ENCODE measurements around the gene TMC5. TPM values are rescaled to one million over a fixed set of nuclear protein-coding genes. Genes with fewer than 3 reads are reported as not detected.

Gene TMC5
- total and polyA plus RNA-seq, 2 donors (not counting 3 experiments of a cell fraction or from before 2014, with no cell fraction given), result not detected

- DNase-seq (ENCODE audit: low read depth, low spot score), result peak; percentile 50
- H3K27me3 ChIP-seq (ENCODE audit: control insufficient read depth in 2 of 2, insufficient read depth in 2 of 2, low read length in 2 of 2), result no peaks in the 10 kb centered on the region
- H3K4me1 ChIP-seq (ENCODE audit: control insufficient read depth, extremely low read depth, insufficient read depth, low read length), result peaks cover 21% of the 10 kb centered on the region
- H3K27ac ChIP-seq (ENCODE audit: insufficient read depth, low read depth, low read length), result peak overlapping the region; percentile 44
- CTCF ChIA-PET, result interaction anchor here (0.9 to 3.0 kb wide), 7 partner anchors 16 to 59 kb away, joined by 3 to 28 read pairs (median 4); partner anchors contain the start of gene VPS35L
- peak overlapping the region; percentile 60 to 95 (median 61) for H3K4me3 ChIP-seq (replicated peaks in 1 of 3; ENCODE audit: insufficient read depth in 1 of 3, low read depth in 1 of 3, low read length in 3 of 3)
- H3K79me2 ChIP-seq (ENCODE audit: control insufficient read depth, insufficient read depth, low read length), result peaks cover 27% of the 10 kb centered on the region
- POLR2A ChIA-PET, result interaction anchor here (1.2 kb wide), 1 partner anchor 30 kb away, joined by 3 read pairs; no protein-coding TSS in a partner anchor
- TF ChIP-seq FOS (IDR thresholded peaks at IDR 0.05; ENCODE audit: borderline replicate concordance, insufficient read depth, low read length), result no peak
- TF ChIP-seq MYC (IDR thresholded peaks at IDR 0.05; ENCODE audit: low read depth, low read length), result no peak
- TF ChIP-seq MAX (IDR thresholded peaks at IDR 0.05; ENCODE audit: insufficient read depth, insufficient read length), result no peak
- TF ChIP-seq JUN (IDR thresholded peaks at IDR 0.05; ENCODE audit: borderline replicate concordance, insufficient read depth, insufficient read length, low read depth), result no peak
- no peak for TF ChIP-seq EZH2 (IDR thresholded peaks at IDR 0.05; ENCODE audit: borderline replicate concordance, low read depth, low read length, severe bottlenecking)
- TF ChIP-seq GATA2 (IDR thresholded peaks at IDR 0.05; ENCODE audit: insufficient read depth, insufficient read length, low read depth, low read length), result no peak
- TF ChIP-seq CTCF (IDR thresholded peaks at IDR 0.05; ENCODE audit: extremely low read depth in 1 of 2, insufficient read depth in 1 of 2, low read depth in 1 of 2, low read length in 2 of 2), result no peak
- TF ChIP-seq POLR2A (IDR thresholded peaks at IDR 0.05; ENCODE audit: low read depth, low read length), result no peak
- no peak for TF ChIP-seq POLR2AphosphoS5 (IDR thresholded peaks at IDR 0.05; ENCODE audit: insufficient read depth, low read depth, low read length)
- no peak for FAIRE-seq
- H3K4me2 ChIP-seq (ENCODE audit: insufficient read depth, low read length), result peak overlapping the region; percentile 98
- peak overlapping the region; percentile 80 for H2AFZ ChIP-seq (ENCODE audit: low read depth, low read length)
- dilution Hi-C loops (cut with MboI; ENCODE audit: extremely low pct_ligation_motif_present, low sequenced_read_pairs), result no loop called here
- H3K36me3 ChIP-seq (ENCODE audit: control insufficient read depth in 2 of 2, extremely low read depth in 1 of 2, insufficient read depth in 2 of 2, low read length in 2 of 2), result peaks cover 0 to 2% of the 10 kb centered on the region in 2 experiments
- peak overlapping the region; percentile 84 for H3K9ac ChIP-seq (replicated peaks; ENCODE audit: extremely low read depth, insufficient read depth, low read length)
- no peaks in the 10 kb centered on the region for H3K9me1 ChIP-seq (replicated peaks; ENCODE audit: control insufficient read depth, extremely low read depth, insufficient read depth, low read length)
- intact Hi-C loops (cut with micrococcal nuclease), result loop anchor here (5.0 to 10.0 kb wide), 6 partner anchors 357 to 720 kb away; partner anchors contain the start of genes ARL6IP1, COQ7, SYT17 and TMC7
- no peaks in the 10 kb centered on the region for H4K20me1 ChIP-seq (replicated peaks; ENCODE audit: control insufficient read depth, extremely low read depth, insufficient read depth, low read length)
- BruUV-seq (replicated peaks), result TSS peak; percentile 41
- no peaks in the 10 kb centered on the region for H3K9me3 ChIP-seq (replicated peaks; ENCODE audit: control insufficient read depth, insufficient read depth, low read length)
Measured at GRCh38 chr16:19524616-19525384, 107.1 kb downstream of the TMC5 start.
